HG02852 (cell line): ENCODE data around the gene FAM120B.

ENCODE experiments used
- ATAC-seq: cut with Tn5 transposase; IDR thresholded peaks from one replicate; pipeline ENCODE4 v1.9.1; 2021; ENCODE audit warnings: mild to moderate bottlenecking, moderate library complexity; ENCODE audit not compliant: unreplicated experiment

The FAM120B gene

GRCh38 chr6:170437719-170438401 is 131.3 kb downstream of the FAM120B start:
- no peak for ATAC-seq

- peak; percentile 96 for ATAC-seq
These were observed 131.8 kb downstream of the FAM120B start for GRCh38 chr6:170438402-170438753.

- no peak for ATAC-seq
These were observed 132.3 kb downstream of the FAM120B start for GRCh38 chr6:170438861-170439260.

- ATAC-seq: no peak
These were observed 133.1 kb downstream of the FAM120B start for GRCh38 chr6:170439366-170440361.

- no peak for ATAC-seq
These were observed 133.9 kb downstream of the FAM120B start for GRCh38 chr6:170440437-170440836.

- no peak for ATAC-seq
These were observed 134.8 kb downstream of the FAM120B start for GRCh38 chr6:170441316-170441715.

GRCh38 chr6:170442596-170442995 is 136.0 kb downstream of the FAM120B start:
- no peak for ATAC-seq

- no peak for ATAC-seq
These were observed 136.6 kb downstream of the FAM120B start for GRCh38 chr6:170443151-170443662.

GRCh38 chr6:170444056-170444591 is 137.6 kb downstream of the FAM120B start:
- no peak for ATAC-seq

- ATAC-seq: no peak
These were observed 138.3 kb downstream of the FAM120B start for GRCh38 chr6:170444811-170445211.

GRCh38 chr6:170445487-170445886 is 138.9 kb downstream of the FAM120B start:
- no peak for ATAC-seq

GRCh38 chr6:170445971-170446370 is 139.4 kb downstream of the FAM120B start:
- no peak for ATAC-seq

GRCh38 chr6:170446841-170447560 is 140.4 kb downstream of the FAM120B start:
- ATAC-seq: no peak

GRCh38 chr6:170447561-170447930 is 141.0 kb downstream of the FAM120B start:
- no peak for ATAC-seq

- ATAC-seq: no peak
These were observed 141.8 kb downstream of the FAM120B start for GRCh38 chr6:170448317-170448716.

- no peak for ATAC-seq
These were observed 142.4 kb downstream of the FAM120B start for GRCh38 chr6:170448751-170449630.

- no peak for ATAC-seq
These were observed 143.5 kb downstream of the FAM120B start for GRCh38 chr6:170449835-170450753.

- no peak for ATAC-seq
These were observed 144.6 kb downstream of the FAM120B start for GRCh38 chr6:170450916-170451761.
